Measurements from ENCODE around the gene PAM16.
"Not testable (repeated sequence)": the region's sequence is repeated elsewhere in the genome, so short reads cannot be mapped to it uniquely, and the experiment has no call there.

The PAM16 gene

DNA sequence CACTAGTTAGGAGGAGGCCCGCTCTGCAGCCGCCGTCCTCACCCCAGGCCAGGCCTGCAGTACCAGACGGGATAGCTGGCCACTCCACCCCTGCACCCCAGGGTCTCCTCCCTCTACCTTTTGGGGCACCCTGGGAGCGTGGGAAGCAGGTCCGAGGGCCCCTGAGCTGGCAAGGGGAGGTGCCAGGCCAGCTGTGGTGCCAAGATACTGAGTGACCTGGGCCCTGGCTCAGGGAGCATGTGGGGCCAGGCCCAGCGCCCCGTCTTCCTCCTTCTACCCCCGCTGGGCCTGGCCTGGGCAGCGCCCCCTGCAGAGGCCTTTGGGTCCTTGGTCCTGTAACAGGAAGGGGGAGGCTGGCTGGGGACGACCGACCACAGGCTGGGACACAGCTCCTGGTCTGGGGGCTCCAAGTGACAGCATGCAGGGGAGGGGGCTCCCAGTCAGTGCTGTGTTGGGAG, 13.0 kb downstream of the PAM16 start:
- in situ Hi-C loops (cut with MboI; ENCODE audit: low sequenced_read_pairs, unreplicated experiment): no loop called here
- TF ChIP-seq, protein P1, sequence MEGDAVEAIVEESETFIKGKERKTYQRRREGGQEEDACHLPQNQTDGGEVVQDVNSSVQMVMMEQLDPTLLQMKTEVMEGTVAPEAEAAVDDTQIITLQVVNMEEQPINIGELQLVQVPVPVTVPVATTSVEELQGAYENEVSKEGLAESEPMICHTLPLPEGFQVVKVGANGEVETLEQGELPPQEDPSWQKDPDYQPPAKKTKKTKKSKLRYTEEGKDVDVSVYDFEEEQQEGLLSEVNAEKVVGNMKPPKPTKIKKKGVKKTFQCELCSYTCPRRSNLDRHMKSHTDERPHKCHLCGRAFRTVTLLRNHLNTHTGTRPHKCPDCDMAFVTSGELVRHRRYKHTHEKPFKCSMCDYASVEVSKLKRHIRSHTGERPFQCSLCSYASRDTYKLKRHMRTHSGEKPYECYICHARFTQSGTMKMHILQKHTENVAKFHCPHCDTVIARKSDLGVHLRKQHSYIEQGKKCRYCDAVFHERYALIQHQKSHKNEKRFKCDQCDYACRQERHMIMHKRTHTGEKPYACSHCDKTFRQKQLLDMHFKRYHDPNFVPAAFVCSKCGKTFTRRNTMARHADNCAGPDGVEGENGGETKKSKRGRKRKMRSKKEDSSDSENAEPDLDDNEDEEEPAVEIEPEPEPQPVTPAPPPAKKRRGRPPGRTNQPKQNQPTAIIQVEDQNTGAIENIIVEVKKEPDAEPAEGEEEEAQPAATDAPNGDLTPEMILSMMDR (IDR thresholded peaks at IDR 0.05; ENCODE audit: borderline replicate concordance, control extremely low read depth, extremely low read depth, insufficient read depth, missing control alignments): no peak
- DNase-seq (ENCODE audit: low spot score): no peak

- TF ChIP-seq, protein P1 (IDR thresholded peaks at IDR 0.05; ENCODE audit: borderline replicate concordance, control extremely low read depth, extremely low read depth, insufficient read depth, missing control alignments): no peak
- in situ Hi-C loops (cut with MboI; ENCODE audit: low sequenced_read_pairs, unreplicated experiment): no loop called here
Measured at GRCh38 chr16:4337540-4338088, 13.5 kb downstream of the PAM16 start.

DNA sequence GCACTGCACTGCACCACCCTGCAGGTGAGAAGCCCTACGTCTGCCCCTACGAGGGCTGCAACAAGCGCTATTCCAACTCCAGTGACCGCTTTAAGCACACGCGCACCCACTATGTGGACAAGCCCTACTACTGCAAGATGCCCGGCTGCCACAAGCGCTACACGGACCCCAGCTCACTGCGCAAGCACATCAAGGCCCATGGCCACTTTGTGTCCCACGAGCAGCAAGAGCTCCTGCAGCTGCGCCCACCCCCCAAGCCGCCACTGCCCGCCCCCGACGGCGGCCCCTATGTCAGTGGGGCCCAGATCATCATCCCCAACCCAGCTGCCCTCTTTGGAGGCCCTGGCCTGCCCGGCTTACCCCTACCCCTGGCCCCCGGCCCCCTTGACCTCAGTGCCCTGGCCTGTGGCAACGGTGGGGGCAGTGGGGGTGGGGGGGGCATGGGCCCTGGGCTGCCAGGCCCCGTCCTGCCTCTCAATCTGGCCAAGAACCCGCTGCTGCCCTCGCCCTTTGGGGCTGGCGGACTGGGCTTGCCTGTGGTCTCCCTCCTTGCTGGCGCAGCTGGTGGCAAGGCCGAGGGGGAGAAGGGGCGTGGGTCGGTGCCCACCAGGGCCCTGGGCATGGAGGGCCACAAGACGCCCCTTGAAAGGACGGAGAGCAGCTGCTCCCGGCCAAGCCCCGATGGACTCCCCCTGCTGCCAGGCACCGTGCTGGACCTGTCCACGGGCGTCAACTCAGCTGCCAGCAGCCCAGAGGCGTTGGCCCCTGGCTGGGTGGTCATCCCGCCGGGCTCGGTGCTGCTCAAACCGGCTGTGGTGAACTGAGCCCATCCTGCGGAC, 14.2 kb downstream of the PAM16 start:
- in situ Hi-C loops (cut with MboI; ENCODE audit: low sequenced_read_pairs, unreplicated experiment): no loop called here
- TF ChIP-seq, protein P1 (IDR thresholded peaks at IDR 0.05; ENCODE audit: borderline replicate concordance, control extremely low read depth, extremely low read depth, insufficient read depth, missing control alignments): no peak

More at GRCh38 chr16:4337540-4338088, 13.5 kb downstream of the PAM16 start:
- DNase-seq (ENCODE audit: low spot score): no peak

GRCh38 chr16:4334724-4335495, 16.2 kb downstream of the PAM16 start:
- TF ChIP-seq, protein P1 (IDR thresholded peaks at IDR 0.05; ENCODE audit: borderline replicate concordance, control extremely low read depth, extremely low read depth, insufficient read depth, missing control alignments): no peak
- in situ Hi-C loops (cut with MboI; ENCODE audit: low sequenced_read_pairs, unreplicated experiment): no loop called here
- no peak for DNase-seq (ENCODE audit: low spot score)

More for the DNA sequence above, 14.2 kb downstream of the PAM16 start:
- DNase-seq (ENCODE audit: low spot score): no peak

DNA sequence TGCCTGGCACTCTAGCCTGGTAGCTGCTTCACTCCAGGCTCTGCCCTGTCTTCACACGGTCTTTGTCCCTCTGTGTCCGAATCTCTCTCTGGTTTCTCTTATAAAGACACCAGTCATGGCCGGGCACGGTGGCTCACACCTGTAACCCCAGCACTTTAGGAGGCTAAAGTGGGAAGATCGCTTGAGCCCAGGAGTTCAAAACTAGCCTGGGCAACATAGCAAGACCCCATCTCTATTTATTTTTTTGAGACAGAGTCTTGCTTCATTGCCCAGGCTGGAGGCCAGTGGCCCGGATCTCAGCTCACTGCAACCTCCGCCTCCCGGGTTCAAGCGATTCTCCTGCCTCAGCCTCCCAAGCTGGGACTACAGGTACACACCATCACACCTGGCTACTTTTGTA, 17.4 kb downstream of the PAM16 start:
- DNase-seq (ENCODE audit: low spot score); in situ Hi-C loops (cut with MboI; ENCODE audit: low sequenced_read_pairs, unreplicated experiment): not testable (repeated sequence)

GRCh38 chr16:4333308-4333638, 17.8 kb downstream of the PAM16 start:
- in situ Hi-C loops (cut with MboI; ENCODE audit: low sequenced_read_pairs, unreplicated experiment): no loop called here
- TF ChIP-seq, protein P1 (IDR thresholded peaks at IDR 0.05; ENCODE audit: borderline replicate concordance, control extremely low read depth, extremely low read depth, insufficient read depth, missing control alignments): no peak
- no peak for DNase-seq (ENCODE audit: low spot score)

All from GM13976 (cell line).